ENCODE data around the gene ARPP21. TPM values are rescaled to one million over a fixed set of nuclear protein-coding genes. Genes with fewer than 3 reads are reported as not detected.

The ARPP21 gene
- total and polyA plus RNA-seq, 2 donors (not counting 3 experiments of a cell fraction or from before 2014, with no cell fraction given), result not detected

- no peaks in the 10 kb centered on the region for H4K20me1 ChIP-seq (replicated peaks; ENCODE audit: control insufficient read depth, extremely low read depth, insufficient read depth, low read length)
- H3K4me2 ChIP-seq (ENCODE audit: insufficient read depth, low read length), result no peak overlapping the region
- ChIA-PET CTCF (interaction anchor here (0.8 to 2.9 kb wide), 3 partner anchors 15 to 21 kb away, joined by 3 to 7 read pairs (median 3); no protein-coding TSS in a partner anchor), POLR2A (no interaction called here)
- H3K36me3 ChIP-seq (ENCODE audit: control insufficient read depth in 2 of 2, extremely low read depth in 1 of 2, insufficient read depth in 2 of 2, low read length in 2 of 2), result no peaks in the 10 kb centered on the region
- dilution Hi-C loops (cut with MboI; ENCODE audit: extremely low pct_ligation_motif_present, low sequenced_read_pairs), result no loop called here
- H3K4me3 ChIP-seq (replicated peaks in 1 of 3; ENCODE audit: insufficient read depth in 1 of 3, low read depth in 1 of 3, low read length in 3 of 3), result no peak overlapping the region
- no peak overlapping the region for H3K27ac ChIP-seq (ENCODE audit: insufficient read depth, low read depth, low read length)
- BruUV-seq (replicated peaks), result no TSS peak
- H3K79me2 ChIP-seq (ENCODE audit: control insufficient read depth, insufficient read depth, low read length), result no peaks in the 10 kb centered on the region
- DNase-seq (ENCODE audit: low read depth, low spot score), result no peak
- peaks cover 18 to 37% of the 10 kb centered on the region in 2 experiments for H3K27me3 ChIP-seq (ENCODE audit: control insufficient read depth in 2 of 2, insufficient read depth in 2 of 2, low read length in 2 of 2)
- H3K9me1 ChIP-seq (replicated peaks; ENCODE audit: control insufficient read depth, extremely low read depth, insufficient read depth, low read length), result no peaks in the 10 kb centered on the region
- H3K9ac ChIP-seq (replicated peaks; ENCODE audit: extremely low read depth, insufficient read depth, low read length), result no peak overlapping the region
- no peaks in the 10 kb centered on the region for H3K9me3 ChIP-seq (replicated peaks; ENCODE audit: control insufficient read depth, insufficient read depth, low read length)
- H2AFZ ChIP-seq (ENCODE audit: low read depth, low read length), result no peak overlapping the region
- FAIRE-seq, result no peak
- peaks cover 4% of the 10 kb centered on the region for H3K4me1 ChIP-seq (ENCODE audit: control insufficient read depth, extremely low read depth, insufficient read depth, low read length)
- TF ChIP-seq POLR2AphosphoS5 (IDR thresholded peaks at IDR 0.05; ENCODE audit: insufficient read depth, low read depth, low read length), result no peak
- no peak for TF ChIP-seq FOS (IDR thresholded peaks at IDR 0.05; ENCODE audit: borderline replicate concordance, insufficient read depth, low read length)
- TF ChIP-seq MAX (IDR thresholded peaks at IDR 0.05; ENCODE audit: insufficient read depth, insufficient read length), result no peak
- no peak for TF ChIP-seq EZH2 (IDR thresholded peaks at IDR 0.05; ENCODE audit: borderline replicate concordance, low read depth, low read length, severe bottlenecking)
- intact Hi-C loops (cut with micrococcal nuclease), result no loop called here
Measured at GRCh38 chr3:35644451-35644850, 5.1 kb downstream of the ARPP21 start.

- H3K79me2 ChIP-seq (ENCODE audit: control insufficient read depth, insufficient read depth, low read length), result no peaks in the 10 kb centered on the region
- DNase-seq (ENCODE audit: low read depth, low spot score) (no peak), FAIRE-seq (no peak)
- CTCF ChIA-PET, result no interaction called here
- intact Hi-C loops (cut with micrococcal nuclease), result no loop called here
- H3K9me3 ChIP-seq (replicated peaks; ENCODE audit: control insufficient read depth, insufficient read depth, low read length), result no peaks in the 10 kb centered on the region
- POLR2A ChIA-PET, result no interaction called here
- H3K36me3 ChIP-seq (ENCODE audit: control insufficient read depth in 2 of 2, extremely low read depth in 1 of 2, insufficient read depth in 2 of 2, low read length in 2 of 2), result no peaks in the 10 kb centered on the region
- no peak overlapping the region for H3K4me3 ChIP-seq (replicated peaks in 1 of 3; ENCODE audit: insufficient read depth in 1 of 3, low read depth in 1 of 3, low read length in 3 of 3)
- H2AFZ ChIP-seq (ENCODE audit: low read depth, low read length), result no peak overlapping the region
- H3K27ac ChIP-seq (ENCODE audit: insufficient read depth, low read depth, low read length), result no peak overlapping the region
- no peaks in the 10 kb centered on the region for H4K20me1 ChIP-seq (replicated peaks; ENCODE audit: control insufficient read depth, extremely low read depth, insufficient read depth, low read length)
- H3K4me1 ChIP-seq (ENCODE audit: control insufficient read depth, extremely low read depth, insufficient read depth, low read length), result no peaks in the 10 kb centered on the region
- TF ChIP-seq CTCF (IDR thresholded peaks at IDR 0.05; ENCODE audit: extremely low read depth in 1 of 2, insufficient read depth in 1 of 2, low read depth in 1 of 2, low read length in 2 of 2), result no peak
- TF ChIP-seq MAX (IDR thresholded peaks at IDR 0.05; ENCODE audit: insufficient read depth, insufficient read length), result no peak
- TF ChIP-seq FOS (IDR thresholded peaks at IDR 0.05; ENCODE audit: borderline replicate concordance, insufficient read depth, low read length), result no peak
- no peak for TF ChIP-seq JUN (IDR thresholded peaks at IDR 0.05; ENCODE audit: borderline replicate concordance, insufficient read depth, insufficient read length, low read depth)
- no peak for TF ChIP-seq GATA2 (IDR thresholded peaks at IDR 0.05; ENCODE audit: insufficient read depth, insufficient read length, low read depth, low read length)
- no peak for TF ChIP-seq EZH2 (IDR thresholded peaks at IDR 0.05; ENCODE audit: borderline replicate concordance, low read depth, low read length, severe bottlenecking)
- no peak for TF ChIP-seq POLR2A (IDR thresholded peaks at IDR 0.05; ENCODE audit: low read depth, low read length)
- TF ChIP-seq POLR2AphosphoS5 (IDR thresholded peaks at IDR 0.05; ENCODE audit: insufficient read depth, low read depth, low read length), result no peak
- no peak for TF ChIP-seq MYC (IDR thresholded peaks at IDR 0.05; ENCODE audit: low read depth, low read length)
- H3K27me3 ChIP-seq (ENCODE audit: control insufficient read depth in 2 of 2, insufficient read depth in 2 of 2, low read length in 2 of 2), result peaks cover 14 to 30% of the 10 kb centered on the region in 2 experiments
- no TSS peak for BruUV-seq (replicated peaks)
- dilution Hi-C loops (cut with MboI; ENCODE audit: extremely low pct_ligation_motif_present, low sequenced_read_pairs), result no loop called here
- no peak overlapping the region for H3K4me2 ChIP-seq (ENCODE audit: insufficient read depth, low read length)
- H3K9ac ChIP-seq (replicated peaks; ENCODE audit: extremely low read depth, insufficient read depth, low read length), result no peak overlapping the region
- H3K9me1 ChIP-seq (replicated peaks; ENCODE audit: control insufficient read depth, extremely low read depth, insufficient read depth, low read length), result no peaks in the 10 kb centered on the region
Measured at GRCh38 chr3:35645189-35645588, 5.9 kb downstream of the ARPP21 start.

Measured in endothelial cell of umbilical vein (primary cell).